GM18870 (cell line): ENCODE data around the gene ATP5MG.
"Not testable (repeated sequence)": the region's sequence is repeated elsewhere in the genome, so short reads cannot be mapped to it uniquely, and the experiment has no call there.

ENCODE experiments used
- ATAC-seq: cut with Tn5 transposase; IDR thresholded peaks from one replicate; pipeline ENCODE4 v1.9.1; 2021; ENCODE audit warnings: moderate library complexity; ENCODE audit not compliant: unreplicated experiment

The ATP5MG gene

DNA sequence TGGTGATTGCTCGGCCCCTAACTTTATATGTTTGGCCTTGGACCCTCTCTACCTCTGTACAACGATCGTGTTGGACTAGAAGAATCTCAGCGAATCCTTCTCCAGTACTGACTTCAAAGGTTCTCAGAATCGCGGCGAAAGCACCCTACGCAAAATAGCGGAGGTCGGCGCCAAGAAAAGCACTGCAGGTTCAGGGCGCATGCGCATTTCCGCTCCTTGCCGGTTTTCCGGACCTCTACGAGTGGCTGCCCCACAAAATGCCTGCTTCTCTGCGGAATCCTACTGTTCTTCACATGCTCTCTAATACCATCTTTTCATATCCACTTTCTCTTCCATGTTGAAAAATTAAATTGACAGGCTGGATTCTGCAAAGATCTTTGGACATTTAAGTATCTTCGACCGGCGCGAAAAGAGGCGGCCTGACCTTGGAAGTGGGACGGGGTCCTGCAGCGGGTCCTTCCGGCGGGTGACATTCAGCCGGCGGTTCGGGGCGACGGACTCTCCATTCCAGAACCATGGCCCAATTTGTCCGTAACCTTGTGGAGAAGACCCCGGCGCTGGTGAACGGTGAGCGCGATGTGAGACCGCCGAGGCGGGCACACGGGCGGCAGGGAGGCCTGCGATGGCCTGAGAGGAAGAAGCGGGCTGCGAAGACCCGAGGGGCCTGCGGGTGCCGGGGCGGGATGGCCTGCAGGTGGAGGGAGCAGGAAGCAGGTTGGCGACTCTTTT, at the start of gene ATP5MG:
Gene ATP5MG, plus strand, starts transcription at position 456 of the 729 bp plus-strand sequence. Its CDS starts 60 bp downstream, at position 516.
- ATAC-seq = peak; percentile 44

GRCh38 chr11:118353084-118353710, 48.2 kb upstream of the ATP5MG start:
- no peak for ATAC-seq

DNA sequence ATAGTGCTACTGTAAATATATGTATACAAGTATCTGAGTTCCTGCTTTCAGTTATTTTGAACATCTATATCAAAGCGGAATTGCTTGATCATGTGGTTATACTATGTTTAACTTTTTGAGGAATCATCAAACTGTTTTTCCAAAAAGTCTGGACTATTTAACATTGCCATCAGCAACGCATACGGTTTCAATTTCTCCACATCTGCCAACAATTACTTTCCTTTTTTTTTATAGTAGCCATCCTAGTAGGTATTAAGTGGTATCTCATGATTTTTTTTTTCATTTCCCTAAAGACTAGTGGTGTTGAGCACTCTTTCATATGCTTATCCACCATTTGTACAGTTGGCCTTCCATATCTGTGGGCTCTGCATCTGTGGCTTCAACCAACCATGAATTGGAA, 43.3 kb upstream of the ATP5MG start:
- ATAC-seq = no peak

GRCh38 chr11:118359295-118359958, 42.0 kb upstream of the ATP5MG start, which contains the start of gene UBE4A:
Gene UBE4A (plus strand): TSS chr11:118359600. CDS start chr11:118365081, 5,481 bp downstream.
- peak; percentile 76 for ATAC-seq

DNA sequence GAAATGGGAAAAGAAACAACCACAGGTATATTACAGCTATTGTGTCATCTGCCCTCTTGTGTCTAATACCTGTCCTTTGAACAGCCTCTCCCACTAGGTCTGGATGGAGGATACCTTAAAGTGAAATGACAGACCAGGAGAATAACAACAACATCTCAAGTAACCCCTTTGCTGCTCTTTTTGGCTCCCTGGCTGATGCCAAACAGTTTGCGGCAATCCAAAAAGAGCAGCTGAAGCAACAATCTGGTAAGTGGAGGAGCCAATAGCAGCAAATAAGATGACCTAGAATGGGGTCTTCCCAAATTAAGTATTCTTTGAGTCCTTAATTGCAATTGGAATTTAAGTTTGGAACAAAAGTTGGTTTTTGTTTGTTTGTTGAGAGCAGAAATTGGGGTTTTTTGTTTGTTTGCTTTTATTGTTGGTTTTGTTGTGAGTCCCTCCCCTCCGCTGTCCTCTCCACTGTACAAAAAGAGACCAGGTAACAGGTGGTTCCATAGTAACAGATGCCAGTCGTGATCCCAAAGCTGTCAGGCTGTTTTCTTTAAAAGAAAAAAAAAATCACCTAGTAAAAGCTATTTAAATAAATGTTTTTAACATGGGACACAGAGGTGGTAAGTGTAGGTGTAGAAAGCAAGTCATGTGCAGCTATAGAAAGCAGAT, 36.3 kb upstream of the ATP5MG start:
- no peak for ATAC-seq

DNA sequence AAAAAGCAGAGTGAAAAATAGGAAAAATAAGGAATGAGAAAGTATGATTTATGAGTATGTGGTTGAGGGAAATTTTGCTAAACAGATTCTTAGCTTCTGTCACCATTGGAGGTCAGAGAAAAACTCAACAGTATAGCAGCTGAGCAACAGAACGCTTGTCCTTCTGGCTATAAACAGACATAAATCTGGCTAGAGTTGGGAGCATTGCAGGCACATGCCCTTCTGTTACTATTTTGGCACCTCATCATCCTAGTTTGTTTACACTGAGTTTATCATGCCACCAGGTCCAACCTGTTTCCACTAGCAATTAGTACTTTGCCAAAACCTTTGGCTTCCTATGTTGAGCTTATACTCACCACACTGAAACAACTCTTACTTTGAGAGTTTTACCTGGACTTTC, 35.1 kb upstream of the ATP5MG start:
- no peak for ATAC-seq

DNA sequence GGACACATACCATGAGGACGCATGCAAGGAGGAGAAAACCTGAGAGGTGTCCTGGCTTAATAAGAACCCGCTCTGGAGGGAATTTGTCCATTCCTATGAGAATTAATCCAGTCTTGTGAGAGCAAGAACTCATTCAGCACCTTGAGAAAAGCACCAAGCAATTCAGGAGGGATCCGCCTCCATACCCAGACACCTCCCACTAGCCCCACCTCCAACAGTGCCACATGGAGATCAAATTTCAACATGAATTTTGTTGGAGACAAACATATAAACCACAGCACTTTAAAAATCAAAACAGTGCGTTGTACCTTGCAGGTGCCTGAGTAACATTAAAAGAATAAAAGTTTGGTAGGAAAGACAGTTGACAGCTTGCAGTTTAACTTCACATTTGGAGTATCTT, 30.6 kb upstream of the ATP5MG start:
- ATAC-seq = no peak

GRCh38 chr11:118373263-118373662, 28.1 kb upstream of the ATP5MG start:
- ATAC-seq = no peak

DNA sequence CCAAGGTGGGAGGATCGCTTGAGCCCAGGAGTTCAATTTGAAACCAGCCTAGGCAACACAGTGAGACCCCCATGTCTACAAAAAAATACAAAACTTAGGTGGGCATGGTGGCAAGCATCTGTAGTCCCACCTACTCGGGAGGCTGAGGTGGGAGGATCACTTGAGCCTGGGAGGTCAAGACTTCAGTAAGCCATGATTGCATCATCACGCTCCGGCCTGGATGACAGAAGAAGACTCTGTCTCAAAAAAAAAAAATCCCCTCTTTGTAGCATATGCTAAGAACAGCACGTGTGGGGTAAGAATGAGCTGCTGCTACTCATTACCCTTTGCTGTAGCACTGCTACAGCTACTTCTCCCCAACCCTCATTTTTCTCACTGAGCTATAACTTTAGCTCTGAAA, 27.5 kb upstream of the ATP5MG start:
- ATAC-seq = no peak

DNA sequence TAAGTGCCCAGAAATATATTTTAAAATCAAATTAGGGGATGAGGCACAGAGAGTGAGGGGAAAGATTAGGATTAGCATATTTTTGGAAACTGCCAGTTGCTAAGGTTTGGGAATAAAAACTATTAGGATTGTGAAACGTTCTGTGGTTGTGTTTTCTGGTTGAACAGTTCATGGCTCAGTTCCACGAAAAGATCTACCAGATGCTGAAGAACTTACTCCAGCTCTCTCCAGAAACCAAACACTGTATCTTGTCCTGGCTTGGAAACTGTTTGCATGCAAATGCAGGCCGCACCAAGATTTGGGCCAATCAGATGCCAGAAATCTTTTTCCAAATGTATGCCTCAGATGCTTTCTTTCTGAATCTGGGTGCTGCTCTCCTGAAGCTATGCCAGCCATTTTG, 26.7 kb upstream of the ATP5MG start:
- no peak for ATAC-seq

DNA sequence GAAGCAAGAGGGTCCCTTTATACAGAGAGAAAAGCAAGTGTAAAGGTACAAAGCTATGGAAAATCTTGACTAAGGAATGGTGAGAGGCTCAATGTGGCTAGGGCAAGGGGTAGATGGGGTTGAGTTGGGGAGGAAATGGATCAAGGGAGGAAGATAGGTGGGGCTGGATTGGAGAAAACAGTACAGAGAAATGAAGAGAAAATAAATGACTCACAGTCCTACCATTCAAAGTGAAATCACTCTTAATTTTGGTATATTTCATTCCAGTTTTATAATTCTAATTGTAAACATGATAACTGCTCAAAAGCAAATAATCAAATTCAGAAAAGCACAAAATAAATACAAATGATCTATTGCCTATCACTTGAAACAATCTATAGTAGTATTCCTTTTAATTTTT, 25.4 kb upstream of the ATP5MG start:
- no peak for ATAC-seq

- no peak for ATAC-seq
Observed at GRCh38 chr11:118379497-118379896, 21.9 kb upstream of the ATP5MG start.

GRCh38 chr11:118380571-118380970, 20.8 kb upstream of the ATP5MG start:
- ATAC-seq = no peak

GRCh38 chr11:118382954-118383353, 18.5 kb upstream of the ATP5MG start:
- ATAC-seq = no peak

GRCh38 chr11:118383657-118384056, 17.7 kb upstream of the ATP5MG start:
- ATAC-seq = no peak

DNA sequence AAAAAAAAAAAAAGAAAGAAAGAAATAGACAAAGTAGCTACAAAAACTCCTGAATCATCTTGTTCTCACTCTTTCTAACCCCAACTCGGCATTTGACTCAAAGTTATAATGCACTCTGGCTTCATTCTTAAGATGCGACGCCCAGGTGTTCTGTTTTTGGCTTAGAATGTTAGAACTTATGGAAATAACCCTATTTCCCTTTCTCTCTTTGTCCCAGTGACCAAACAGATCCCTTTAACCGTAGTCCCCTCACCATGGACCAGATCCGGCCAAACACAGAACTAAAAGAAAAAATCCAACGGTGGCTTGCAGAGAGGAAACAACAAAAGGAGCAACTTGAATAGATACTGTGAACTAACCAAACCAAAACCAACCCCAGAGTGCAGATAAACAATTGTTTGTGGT, 5.3 kb upstream of the ATP5MG start:
- ATAC-seq = no peak

- ATAC-seq = no peak
Observed at GRCh38 chr11:118397448-118397847, 4.0 kb upstream of the ATP5MG start.

- no peak for ATAC-seq
Observed at GRCh38 chr11:118398791-118399559, 2.4 kb upstream of the ATP5MG start.

DNA sequence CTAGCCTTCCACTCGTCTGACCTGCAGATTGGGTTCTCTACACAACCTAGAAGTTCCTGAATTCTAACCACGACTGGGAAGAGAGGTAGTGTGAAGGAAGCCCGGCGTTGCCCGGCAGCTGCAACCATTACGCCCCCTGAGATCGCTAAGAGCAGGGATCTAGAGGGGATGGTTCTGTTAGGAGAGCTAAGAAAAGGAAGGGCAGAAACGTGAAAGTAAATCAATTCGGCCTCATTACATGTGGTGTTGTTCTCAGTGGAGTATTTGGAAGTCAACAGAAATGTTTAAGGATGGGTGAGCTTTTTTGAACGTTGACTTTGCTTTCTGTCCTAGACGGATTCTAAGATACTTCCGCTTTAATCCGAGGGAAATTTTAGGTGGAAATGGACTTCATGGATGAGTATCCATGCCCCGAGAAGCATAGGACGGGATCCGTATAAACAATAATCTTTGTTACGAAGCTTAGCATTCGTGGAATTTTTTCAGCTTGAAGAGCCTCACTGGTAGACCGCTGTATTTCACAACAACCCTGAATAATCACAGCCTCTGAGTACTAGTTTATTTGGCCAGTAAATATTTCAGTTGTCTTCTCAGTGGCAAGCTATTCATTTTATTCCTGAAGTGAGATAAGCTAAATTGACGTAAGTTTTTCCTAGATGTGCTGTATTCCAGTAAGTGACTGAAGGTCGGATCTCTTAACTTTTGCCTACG, 629 bp downstream of the ATP5MG start:
- ATAC-seq = no peak

GRCh38 chr11:118402594-118402993, 1.2 kb downstream of the ATP5MG start:
- ATAC-seq = not testable (repeated sequence)
